ENCODE data around the gene CD151. TPM values are rescaled to one million over a fixed set of nuclear protein-coding genes. Genes with fewer than 3 reads are reported as not detected.

Gene CD151
- total RNA-seq, 2 experiments from 2014 or later, result 28.0 to 28.6 TPM

GRCh38 chr11:858053-858761 is 25.5 kb downstream of the CD151 start:
- Mint-ChIP-seq H3K9me3 (no peaks in the 10 kb centered on the region), H3K27ac (no peak overlapping the region), H3K36me3 (ENCODE audit: low read depth) (no peaks in the 10 kb centered on the region), H3K4me1 (no peaks in the 10 kb centered on the region), H3K4me3 (no peak overlapping the region), H3K27me3 (no peaks in the 10 kb centered on the region)
- ChIA-PET CTCF (interaction anchor here (2.6 kb wide), 1 partner anchor 10 kb away, joined by 10 read pairs; no protein-coding TSS in a partner anchor), POLR2A (no interaction called here)
- DNase-seq, result no peak

GRCh38 chr11:858762-859339 is 26.1 kb downstream of the CD151 start:
- CTCF ChIA-PET, result interaction anchor here (2.6 kb wide), 1 partner anchor 11 kb away, joined by 10 read pairs; no protein-coding TSS in a partner anchor
- H3K4me1 Mint-ChIP-seq, result no peaks in the 10 kb centered on the region
- H3K36me3 Mint-ChIP-seq (ENCODE audit: low read depth), result no peaks in the 10 kb centered on the region
- no peaks in the 10 kb centered on the region for H3K27me3 Mint-ChIP-seq
- H3K9me3 Mint-ChIP-seq, result no peaks in the 10 kb centered on the region
- no peak overlapping the region for H3K4me3 Mint-ChIP-seq
- POLR2A ChIA-PET, result no interaction called here
- DNase-seq, result no peak
- H3K27ac Mint-ChIP-seq, result no peak overlapping the region

GRCh38 chr11:859394-860131 is 26.8 kb downstream of the CD151 start:
- POLR2A ChIA-PET, result no interaction called here
- no peak overlapping the region for H3K4me3 Mint-ChIP-seq

GRCh38 chr11:860234-861104 is 27.7 kb downstream of the CD151 start:
- H3K27ac Mint-ChIP-seq, result no peak overlapping the region
- DNase-seq, result no peak

More at GRCh38 chr11:859394-860131, 26.8 kb downstream of the CD151 start:
- CTCF ChIA-PET, result interaction anchor here (0.6 kb wide), 1 partner anchor 1882 kb away, joined by 3 read pairs; no protein-coding TSS in a partner anchor
- H3K27me3 Mint-ChIP-seq, result no peaks in the 10 kb centered on the region
- no peak for DNase-seq
- H3K9me3 Mint-ChIP-seq, result no peaks in the 10 kb centered on the region
- H3K4me1 Mint-ChIP-seq, result no peaks in the 10 kb centered on the region
- H3K27ac Mint-ChIP-seq, result no peak overlapping the region
- no peaks in the 10 kb centered on the region for H3K36me3 Mint-ChIP-seq (ENCODE audit: low read depth)

GRCh38 chr11:861105-861479 is 28.3 kb downstream of the CD151 start:
- Mint-ChIP-seq H3K36me3 (ENCODE audit: low read depth) (no peaks in the 10 kb centered on the region), H3K27ac (no peak overlapping the region), H3K9me3 (no peaks in the 10 kb centered on the region), H3K4me3 (no peak overlapping the region), H3K4me1 (no peaks in the 10 kb centered on the region), H3K27me3 (no peaks in the 10 kb centered on the region)
- POLR2A ChIA-PET, result no interaction called here
- no peak for DNase-seq
- CTCF ChIA-PET, result no interaction called here

More at GRCh38 chr11:860234-861104, 27.7 kb downstream of the CD151 start:
- Mint-ChIP-seq H3K9me3 (no peaks in the 10 kb centered on the region), H3K36me3 (ENCODE audit: low read depth) (no peaks in the 10 kb centered on the region), H3K4me3 (no peak overlapping the region), H3K27me3 (no peaks in the 10 kb centered on the region), H3K4me1 (no peaks in the 10 kb centered on the region)
- ChIA-PET POLR2A (no interaction called here), CTCF (no interaction called here)

GRCh38 chr11:862081-862661 is 29.4 kb downstream of the CD151 start:
- POLR2A ChIA-PET, result no interaction called here
- no peaks in the 10 kb centered on the region for H3K27me3 Mint-ChIP-seq
- no peaks in the 10 kb centered on the region for H3K9me3 Mint-ChIP-seq

GRCh38 chr11:862696-863022 is 29.9 kb downstream of the CD151 start:
- ChIA-PET POLR2A (no interaction called here), CTCF (no interaction called here)
- H3K36me3 Mint-ChIP-seq (ENCODE audit: low read depth), result no peaks in the 10 kb centered on the region
- H3K4me3 Mint-ChIP-seq, result no peak overlapping the region
- no peaks in the 10 kb centered on the region for H3K9me3 Mint-ChIP-seq
- no peak for DNase-seq
- H3K27ac Mint-ChIP-seq, result no peak overlapping the region
- H3K27me3 Mint-ChIP-seq, result no peaks in the 10 kb centered on the region
- no peaks in the 10 kb centered on the region for H3K4me1 Mint-ChIP-seq

More at GRCh38 chr11:862081-862661, 29.4 kb downstream of the CD151 start:
- Mint-ChIP-seq H3K27ac (no peak overlapping the region), H3K36me3 (ENCODE audit: low read depth) (no peaks in the 10 kb centered on the region), H3K4me1 (no peaks in the 10 kb centered on the region), H3K4me3 (no peak overlapping the region)
- no peak for DNase-seq
- CTCF ChIA-PET, result no interaction called here

- Mint-ChIP-seq H3K4me3 (no peak overlapping the region), H3K36me3 (ENCODE audit: low read depth) (no peaks in the 10 kb centered on the region), H3K27ac (no peak overlapping the region), H3K27me3 (no peaks in the 10 kb centered on the region), H3K4me1 (no peaks in the 10 kb centered on the region), H3K9me3 (no peaks in the 10 kb centered on the region)
- ChIA-PET POLR2A (no interaction called here), CTCF (no interaction called here)
- no peak for DNase-seq
Measured at GRCh38 chr11:863023-863909, 30.5 kb downstream of the CD151 start.

- H3K4me1 Mint-ChIP-seq, result no peaks in the 10 kb centered on the region
- no peaks in the 10 kb centered on the region for H3K9me3 Mint-ChIP-seq
- ChIA-PET POLR2A (no interaction called here), CTCF (no interaction called here)
- no peaks in the 10 kb centered on the region for H3K36me3 Mint-ChIP-seq (ENCODE audit: low read depth)
- no peak for DNase-seq
- H3K27me3 Mint-ChIP-seq, result no peaks in the 10 kb centered on the region
- no peak overlapping the region for H3K4me3 Mint-ChIP-seq
- H3K27ac Mint-ChIP-seq, result no peak overlapping the region
Measured at GRCh38 chr11:863910-864827, 31.4 kb downstream of the CD151 start.

GRCh38 chr11:864898-865297 is 32.1 kb downstream of the CD151 start:
- no peak for DNase-seq
- H3K4me3 Mint-ChIP-seq, result no peak overlapping the region
- H3K36me3 Mint-ChIP-seq (ENCODE audit: low read depth), result no peaks in the 10 kb centered on the region
- no peak overlapping the region for H3K27ac Mint-ChIP-seq
- H3K4me1 Mint-ChIP-seq, result no peaks in the 10 kb centered on the region
- H3K27me3 Mint-ChIP-seq, result no peaks in the 10 kb centered on the region
- CTCF ChIA-PET, result no interaction called here
- no peaks in the 10 kb centered on the region for H3K9me3 Mint-ChIP-seq
- POLR2A ChIA-PET, result no interaction called here

GRCh38 chr11:865462-866430 is 33.0 kb downstream of the CD151 start:
- no peak for DNase-seq
- POLR2A ChIA-PET, result no interaction called here
- no peaks in the 10 kb centered on the region for H3K36me3 Mint-ChIP-seq (ENCODE audit: low read depth)
- CTCF ChIA-PET, result no interaction called here
- no peak overlapping the region for H3K4me3 Mint-ChIP-seq
- H3K27me3 Mint-ChIP-seq, result no peaks in the 10 kb centered on the region
- H3K27ac Mint-ChIP-seq, result no peak overlapping the region
- H3K9me3 Mint-ChIP-seq, result no peaks in the 10 kb centered on the region
- no peaks in the 10 kb centered on the region for H3K4me1 Mint-ChIP-seq
